ENCODE data around the gene COMP.
A peak's percentile ranks its signal among the peaks of the same experiment; 100 is the strongest.

The COMP gene

DNA sequence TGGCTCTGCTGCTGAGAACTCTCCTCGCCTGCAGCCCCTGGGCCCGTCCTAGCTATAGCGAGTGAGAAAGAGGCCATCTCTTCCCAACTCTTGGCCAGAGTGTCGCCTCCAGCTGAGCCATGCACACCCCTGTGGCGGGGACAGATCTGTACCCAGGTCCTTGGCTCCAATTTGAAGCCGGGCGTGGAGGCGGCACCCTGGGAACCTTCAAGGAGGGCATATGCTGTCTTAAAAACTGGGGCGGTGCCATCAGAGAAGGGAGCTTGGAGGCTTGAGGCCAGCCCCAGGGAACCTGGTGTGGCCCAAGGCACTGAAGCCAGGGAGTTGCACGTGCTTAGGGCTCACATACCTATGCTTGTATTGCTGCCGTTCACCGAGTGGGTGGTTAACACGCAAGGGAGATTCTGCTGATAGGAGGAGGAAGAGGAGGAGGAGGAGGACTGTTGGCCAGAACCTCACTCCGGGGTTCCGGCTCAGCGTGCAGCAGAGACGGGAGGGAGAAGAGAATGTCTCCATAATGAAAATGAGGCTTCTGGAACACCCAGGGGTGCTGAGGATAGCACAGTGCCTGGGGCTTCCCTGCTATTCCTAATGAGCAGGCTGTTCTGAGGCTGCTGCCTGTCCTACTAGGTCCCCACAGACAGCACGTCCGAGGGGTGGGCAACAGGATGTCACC lies 40.7 kb downstream of the COMP start:
- H3K4me3 Mint-ChIP-seq: no peak overlapping the region
- no peak overlapping the region for H3K27ac Mint-ChIP-seq
- H3K9me3 Mint-ChIP-seq: no peaks in the 10 kb centered on the region
- peaks cover 3% of the 10 kb centered on the region for H3K36me3 Mint-ChIP-seq
- no peaks in the 10 kb centered on the region for H3K4me1 Mint-ChIP-seq
- no peaks in the 10 kb centered on the region for H3K27me3 Mint-ChIP-seq

DNA sequence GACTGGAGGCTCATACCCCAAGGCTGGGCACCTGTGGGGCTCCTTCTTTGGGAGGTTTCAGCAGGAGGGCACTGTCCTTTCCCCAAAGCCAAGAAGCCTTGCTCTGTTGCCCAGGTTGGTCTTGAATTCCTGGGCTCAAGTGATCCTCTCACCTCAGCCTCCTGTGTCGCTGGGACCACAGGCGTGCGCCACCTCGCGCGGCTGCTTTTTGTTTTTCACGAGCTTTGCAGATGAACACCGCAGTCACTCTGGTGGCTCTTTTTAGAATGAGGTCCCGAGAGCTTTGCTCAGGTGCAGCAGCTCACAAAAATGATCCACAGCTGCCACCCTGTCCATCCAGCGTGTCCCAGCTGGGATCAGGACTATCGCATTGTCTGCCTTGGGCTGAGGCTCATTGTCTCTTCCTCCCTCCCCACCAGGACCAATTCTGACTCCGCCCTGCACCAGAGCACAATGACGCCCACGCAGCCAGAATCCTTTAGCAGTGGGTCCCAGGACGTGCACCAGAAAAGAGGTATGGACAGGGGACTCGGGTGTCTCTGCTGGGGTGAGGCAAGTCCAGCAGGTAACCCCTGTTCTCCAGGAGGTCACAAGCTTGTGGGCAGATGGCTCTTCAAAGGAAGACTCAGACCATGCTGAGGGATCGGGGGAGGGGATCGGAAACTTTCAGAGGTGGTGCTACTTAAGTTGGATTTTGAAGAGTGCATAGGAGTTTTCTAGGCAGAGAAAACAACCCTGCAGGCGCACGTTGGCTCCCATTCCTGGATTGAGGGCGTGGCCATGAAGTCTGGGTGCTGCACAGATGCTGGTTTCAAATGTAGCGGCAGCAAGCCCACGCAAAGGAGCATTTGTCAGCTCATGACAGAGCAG lies 41.5 kb downstream of the COMP start:
- Mint-ChIP-seq H3K4me3 (no peak overlapping the region), H3K27ac (no peak overlapping the region), H3K27me3 (no peaks in the 10 kb centered on the region), H3K4me1 (no peaks in the 10 kb centered on the region), H3K9me3 (no peaks in the 10 kb centered on the region), H3K36me3 (peaks cover 3% of the 10 kb centered on the region)

DNA sequence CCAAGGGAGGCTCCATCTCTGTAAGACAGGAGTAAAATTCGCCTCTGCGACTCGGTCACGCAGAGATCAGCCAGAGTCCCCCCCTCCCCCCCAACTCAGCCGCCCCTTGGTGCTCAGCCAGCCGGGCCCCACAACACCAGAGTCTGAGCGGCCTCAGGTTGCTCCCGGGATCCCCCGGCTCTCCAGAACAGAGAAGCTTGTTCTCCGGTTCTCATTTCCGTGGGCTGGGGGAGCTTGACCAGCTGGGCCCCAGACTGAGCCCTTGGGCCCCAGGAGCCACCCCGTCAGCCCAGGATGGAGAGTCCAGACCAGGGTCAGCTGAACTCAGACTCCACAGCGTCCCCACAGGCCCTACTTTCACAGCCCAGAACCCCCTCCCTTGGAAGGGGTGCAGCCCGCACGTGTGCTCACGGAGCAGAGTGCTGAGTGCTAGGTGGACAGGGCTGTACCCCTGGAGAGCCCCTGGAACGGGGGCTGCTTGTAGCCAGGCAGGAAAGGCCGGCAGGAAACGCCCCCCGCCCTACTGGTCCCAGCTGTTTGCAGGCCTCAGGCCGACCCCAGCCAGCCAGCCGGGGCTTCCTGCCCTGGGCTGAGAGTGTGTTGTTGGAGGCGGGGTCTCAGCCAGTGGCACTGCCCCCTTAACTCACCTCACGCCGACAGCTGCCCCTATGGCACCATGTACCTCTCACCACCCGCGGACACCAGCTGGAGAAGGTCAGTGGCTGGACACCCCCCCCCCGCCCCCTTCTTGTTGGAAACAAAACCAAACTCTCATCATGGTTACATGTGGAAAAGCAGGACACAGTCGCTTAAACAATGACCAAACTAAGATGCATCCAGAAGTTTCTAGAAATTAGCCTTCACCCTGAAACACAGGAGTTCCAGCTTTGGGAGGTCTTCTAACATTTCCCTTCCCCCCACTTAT lies 44.4 kb downstream of the COMP start:
- Mint-ChIP-seq H3K4me1 (no peaks in the 10 kb centered on the region), H3K27ac (no peak overlapping the region), H3K4me3 (no peak overlapping the region), H3K36me3 (no peaks in the 10 kb centered on the region), H3K27me3 (no peaks in the 10 kb centered on the region), H3K9me3 (no peaks in the 10 kb centered on the region)

DNA sequence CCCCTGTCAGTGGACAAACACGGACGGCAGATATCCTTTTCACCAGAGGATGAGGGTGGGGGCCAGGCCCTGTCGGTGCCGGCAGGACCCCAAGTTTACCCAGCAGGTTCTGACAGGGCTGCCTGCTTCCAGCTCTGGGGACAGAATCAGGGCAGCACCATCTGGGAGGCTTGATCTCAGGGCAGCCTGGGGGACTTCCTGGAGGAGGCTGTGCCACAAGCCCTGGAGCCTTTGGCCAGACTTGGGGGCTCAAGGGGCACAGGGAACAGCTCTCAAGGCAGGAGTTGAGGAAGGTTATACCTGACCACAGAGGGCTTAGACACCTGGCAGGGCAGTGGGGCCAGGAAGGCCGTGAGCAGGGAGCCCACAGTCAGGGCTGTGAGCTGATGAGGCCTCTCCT lies 45.2 kb downstream of the COMP start:
- no peak overlapping the region for H3K27ac Mint-ChIP-seq
- no peak overlapping the region for H3K4me3 Mint-ChIP-seq
- no peaks in the 10 kb centered on the region for H3K9me3 Mint-ChIP-seq
- no peaks in the 10 kb centered on the region for H3K27me3 Mint-ChIP-seq
- no peaks in the 10 kb centered on the region for H3K36me3 Mint-ChIP-seq
- no peaks in the 10 kb centered on the region for H3K4me1 Mint-ChIP-seq

DNA sequence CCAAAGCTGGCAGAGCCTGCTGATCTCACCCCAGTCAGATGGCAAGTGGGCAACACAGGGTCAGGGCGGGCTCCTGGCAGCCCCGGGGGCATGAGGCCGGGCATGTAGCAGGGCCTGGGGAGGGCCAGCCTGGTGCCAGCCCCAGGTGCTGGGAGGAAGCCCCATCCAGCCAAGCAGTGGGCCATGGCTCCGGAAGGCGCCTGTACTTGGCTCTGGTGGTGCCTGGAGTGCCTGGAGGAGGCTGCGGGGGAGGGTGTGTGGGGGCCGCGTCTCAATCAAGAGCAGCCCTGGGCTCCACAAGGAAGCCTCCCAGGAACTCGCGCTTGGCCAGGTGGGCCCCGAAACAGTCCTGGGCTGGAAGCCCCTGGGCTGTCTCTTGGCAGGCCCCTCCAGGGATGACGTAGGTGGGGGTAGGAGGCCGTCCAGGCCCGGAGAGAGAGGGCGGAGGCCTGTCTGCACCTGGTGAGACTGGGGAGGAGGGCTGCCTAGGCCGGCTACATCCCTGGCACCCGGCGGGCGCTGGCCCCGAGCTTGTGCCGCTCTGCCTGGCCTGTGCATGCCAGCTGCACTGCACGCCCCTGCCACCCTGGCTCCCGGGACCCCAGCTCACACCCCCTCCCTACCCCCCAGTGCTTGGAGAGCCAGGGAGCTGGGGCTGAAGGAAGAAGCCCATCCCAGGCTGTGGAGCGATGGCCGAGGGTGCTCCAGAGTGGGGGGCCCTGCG lies 45.9 kb downstream of the COMP start:
- H3K4me3 Mint-ChIP-seq: no peak overlapping the region
- H3K9me3 Mint-ChIP-seq: no peaks in the 10 kb centered on the region
- no peaks in the 10 kb centered on the region for H3K4me1 Mint-ChIP-seq
- H3K27me3 Mint-ChIP-seq: no peaks in the 10 kb centered on the region
- no peak overlapping the region for H3K27ac Mint-ChIP-seq
- no peaks in the 10 kb centered on the region for H3K36me3 Mint-ChIP-seq

DNA sequence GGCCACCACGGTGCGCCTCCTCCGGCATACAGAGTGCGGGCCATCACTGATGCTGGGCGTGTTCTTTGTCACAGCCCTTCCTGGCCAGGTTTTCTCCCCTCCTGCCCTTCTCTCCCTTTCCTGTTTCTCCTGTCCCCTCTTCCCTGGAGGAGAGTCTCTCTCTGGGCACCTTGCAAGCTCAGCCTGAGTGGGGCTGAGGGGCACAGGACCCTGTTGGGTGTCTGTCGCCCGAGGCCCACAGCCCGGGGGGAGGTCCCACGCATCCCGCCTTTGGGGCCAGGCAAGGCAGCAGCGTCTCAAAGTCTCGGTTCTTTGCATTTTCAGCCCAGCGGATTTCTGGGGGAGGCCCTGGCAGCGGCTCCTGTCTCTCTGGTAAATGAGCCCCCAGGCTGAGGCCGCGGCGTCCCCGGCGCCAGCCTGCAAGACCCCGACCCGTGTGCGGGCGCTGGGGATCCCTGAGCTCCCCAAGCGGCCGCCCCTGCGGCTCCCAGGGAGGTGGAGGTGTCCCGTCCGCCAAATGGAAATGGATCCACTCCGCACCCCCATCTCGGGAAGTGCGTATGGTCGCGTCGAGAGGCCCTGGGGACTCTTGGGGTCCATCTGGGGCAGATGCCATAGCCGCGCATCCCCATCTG lies 47.2 kb downstream of the COMP start:
- Mint-ChIP-seq H3K9me3 (no peaks in the 10 kb centered on the region), H3K27me3 (no peaks in the 10 kb centered on the region), H3K27ac (no peak overlapping the region), H3K4me3 (no peak overlapping the region), H3K4me1 (no peaks in the 10 kb centered on the region), H3K36me3 (no peaks in the 10 kb centered on the region)

DNA sequence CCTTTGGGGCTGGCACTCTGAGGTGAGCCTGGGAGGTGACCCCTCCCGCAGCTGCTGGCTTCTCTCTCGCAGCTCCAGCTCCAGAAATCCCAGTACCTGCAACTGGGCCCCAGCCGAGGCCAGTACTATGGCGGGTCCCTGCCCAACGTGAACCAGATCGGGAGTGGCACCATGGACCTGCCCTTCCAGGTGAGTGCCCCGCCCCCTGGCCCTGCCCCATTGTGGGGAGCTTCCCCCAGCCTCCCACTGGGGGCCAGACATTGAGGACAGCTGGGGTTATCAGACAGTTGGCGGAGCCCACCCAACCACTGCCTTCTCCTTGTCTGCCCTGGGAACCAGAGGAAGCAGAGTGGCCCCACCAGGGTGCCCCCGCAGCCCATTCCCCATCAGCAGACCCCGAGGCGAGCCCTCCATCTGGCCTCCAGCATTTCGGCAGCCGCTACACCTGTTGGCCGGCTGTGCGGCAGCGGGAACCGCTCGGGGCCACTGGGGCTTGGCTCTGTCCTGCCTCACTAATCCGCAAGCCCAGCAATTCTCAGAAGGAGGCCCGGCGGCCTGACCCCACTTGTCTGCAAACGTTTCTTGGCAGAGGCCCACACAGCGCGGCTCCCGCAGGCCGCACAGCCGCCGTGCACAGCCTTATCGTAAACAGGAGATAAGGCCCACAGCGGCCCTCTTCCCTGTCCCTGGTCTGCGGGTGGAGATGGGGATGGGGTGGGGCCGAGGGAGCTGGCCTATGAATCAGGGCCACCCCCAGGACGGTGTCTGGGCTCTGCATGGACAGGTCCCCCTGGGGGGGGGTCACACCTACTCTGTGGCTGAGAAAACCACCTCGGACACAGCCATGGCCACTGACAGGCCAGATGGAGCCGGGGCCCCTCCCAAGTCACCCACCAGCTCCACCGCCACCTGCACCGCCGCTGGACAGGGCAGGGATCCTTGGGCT lies 48.0 kb downstream of the COMP start:
- Mint-ChIP-seq H3K27ac (no peak overlapping the region), H3K36me3 (no peaks in the 10 kb centered on the region), H3K27me3 (no peaks in the 10 kb centered on the region), H3K4me3 (no peak overlapping the region), H3K9me3 (no peaks in the 10 kb centered on the region), H3K4me1 (no peaks in the 10 kb centered on the region)

DNA sequence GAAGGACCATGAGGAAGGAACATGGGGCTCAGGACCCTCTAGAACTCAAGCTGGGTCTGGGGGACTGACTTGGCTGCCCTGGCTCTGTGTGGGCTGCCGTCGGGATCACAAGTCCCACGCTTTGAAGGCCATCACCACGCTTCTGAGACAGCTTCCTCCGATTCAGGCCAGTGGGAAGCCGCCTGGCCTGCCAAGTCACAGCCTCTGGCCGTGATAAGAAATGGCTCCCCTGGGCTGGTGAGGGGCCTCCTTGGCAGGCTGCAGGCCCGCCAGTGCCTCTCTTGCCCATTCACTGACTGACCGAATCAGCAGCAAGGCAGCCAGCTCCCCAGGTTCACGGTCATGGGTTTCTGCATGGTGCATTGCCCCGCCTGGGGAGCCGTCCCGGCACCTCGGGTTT lies 48.8 kb downstream of the COMP start:
- no peak overlapping the region for H3K4me3 Mint-ChIP-seq
- no peak overlapping the region for H3K27ac Mint-ChIP-seq
- no peaks in the 10 kb centered on the region for H3K9me3 Mint-ChIP-seq
- H3K27me3 Mint-ChIP-seq: no peaks in the 10 kb centered on the region
- peaks cover 4% of the 10 kb centered on the region for H3K4me1 Mint-ChIP-seq
- H3K36me3 Mint-ChIP-seq: peaks cover 2% of the 10 kb centered on the region

DNA sequence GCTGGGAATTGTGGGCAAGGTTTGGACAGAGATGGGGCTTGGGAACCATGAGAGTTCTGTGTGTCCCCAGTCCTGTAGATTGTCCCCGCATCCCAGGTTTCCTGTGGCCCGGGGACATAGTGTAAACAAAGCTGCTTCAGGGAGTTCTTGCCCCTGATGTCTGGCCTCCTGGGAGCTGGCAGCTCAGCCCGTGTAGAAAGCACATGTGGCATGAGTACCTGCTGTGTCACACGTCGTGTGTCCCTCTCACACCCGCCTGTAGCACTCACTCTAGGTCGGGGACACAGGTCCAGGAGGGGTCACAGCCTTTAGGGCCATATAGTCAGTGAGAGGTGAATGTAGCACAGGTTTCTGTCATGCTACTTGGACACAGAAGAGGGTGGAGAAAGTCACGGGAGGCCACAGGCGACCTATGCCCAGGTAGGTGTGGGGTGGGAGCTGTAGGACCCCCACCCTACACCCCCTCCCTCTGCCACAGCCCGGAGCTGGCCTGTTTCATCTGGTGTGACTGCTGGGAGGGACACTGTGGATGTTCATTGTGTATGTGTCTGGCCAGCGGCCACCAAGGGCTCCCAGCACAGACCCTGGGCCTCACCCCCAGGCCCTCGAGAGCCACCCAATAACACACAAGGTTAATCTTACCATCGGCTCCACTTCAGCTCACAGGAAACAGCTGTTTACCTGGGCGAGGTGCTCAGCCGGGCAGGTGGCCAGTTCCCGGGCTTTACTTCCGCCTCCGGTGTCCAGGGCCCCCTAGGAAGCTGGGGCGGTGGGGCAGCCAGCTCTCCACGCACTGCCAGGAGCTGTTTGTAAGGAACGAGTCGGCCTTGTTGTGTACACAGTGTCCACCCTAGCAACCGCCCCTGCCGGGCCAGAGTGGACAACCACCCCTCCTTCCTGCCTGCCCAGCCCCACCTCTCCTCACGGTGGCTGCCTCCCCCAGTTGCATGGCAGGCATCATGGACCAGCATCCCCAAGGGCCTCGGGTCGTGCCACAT lies 49.7 kb downstream of the COMP start:
- Mint-ChIP-seq H3K9me3 (no peaks in the 10 kb centered on the region), H3K4me1 (peaks cover 4% of the 10 kb centered on the region), H3K4me3 (no peak overlapping the region), H3K27ac (peak overlapping the region; percentile 65), H3K27me3 (no peaks in the 10 kb centered on the region), H3K36me3 (peaks cover 2% of the 10 kb centered on the region)

DNA sequence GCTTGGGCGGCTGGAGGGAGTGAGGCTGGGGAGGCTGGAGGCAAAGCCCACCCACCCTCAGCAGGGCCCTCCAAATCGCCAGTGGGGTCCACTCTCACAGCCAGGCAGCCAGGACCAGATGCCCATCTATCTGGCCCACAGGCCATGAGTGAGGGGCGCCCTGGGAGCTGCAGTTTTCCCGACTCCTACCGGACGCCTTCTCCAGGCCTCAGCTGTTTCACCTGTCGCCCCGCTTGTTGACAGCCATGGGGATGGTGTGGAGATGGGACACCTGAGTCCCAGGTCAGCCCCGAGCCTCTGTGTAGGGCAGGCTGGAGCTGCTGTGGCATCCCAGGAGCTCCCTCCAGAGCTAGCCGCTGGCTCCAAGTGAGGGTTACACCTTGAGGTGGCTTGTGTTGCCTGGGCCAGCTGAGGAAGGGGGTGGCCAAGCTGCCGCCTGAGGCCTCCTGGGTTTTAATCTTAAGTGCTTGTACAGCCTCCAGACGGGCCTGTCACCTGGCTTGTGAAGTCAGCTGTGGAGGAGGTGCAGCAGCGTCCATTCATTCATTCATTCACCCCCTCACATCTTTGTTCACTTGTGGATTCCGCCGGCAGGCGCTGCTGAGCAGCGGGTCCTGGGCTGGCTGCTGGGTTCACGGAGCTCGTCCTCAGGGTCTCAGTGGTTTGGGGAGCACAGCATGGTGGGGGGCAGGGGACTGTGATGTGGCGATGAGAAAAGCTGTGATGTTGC lies 52.0 kb downstream of the COMP start:
- Mint-ChIP-seq H3K36me3 (peaks cover 2% of the 10 kb centered on the region), H3K27ac (no peak overlapping the region), H3K9me3 (no peaks in the 10 kb centered on the region), H3K4me3 (no peak overlapping the region), H3K27me3 (no peaks in the 10 kb centered on the region), H3K4me1 (peaks cover 4% of the 10 kb centered on the region)

DNA sequence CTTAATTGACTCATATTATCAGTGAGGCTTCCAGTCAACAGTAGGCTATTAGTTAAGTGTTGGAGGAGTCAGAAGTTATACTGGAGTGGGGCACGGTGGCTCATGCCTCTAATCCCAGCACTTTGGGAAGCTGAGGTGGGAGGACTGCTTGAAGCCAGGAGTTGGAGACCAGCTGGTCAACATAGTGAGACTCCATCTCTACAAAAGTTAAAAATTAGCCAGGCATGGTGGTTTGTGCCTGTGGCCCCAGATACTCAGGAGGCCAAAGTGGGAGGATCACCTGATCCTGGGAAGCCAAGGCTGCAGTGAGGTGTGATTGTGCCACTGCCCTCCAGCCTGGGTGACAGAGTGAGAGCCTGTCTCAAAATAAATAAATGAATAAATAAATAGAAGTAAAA lies 53.2 kb downstream of the COMP start:
- Mint-ChIP-seq H3K36me3 (peaks cover 2% of the 10 kb centered on the region), H3K27me3 (no peaks in the 10 kb centered on the region), H3K4me3 (no peak overlapping the region), H3K4me1 (peaks cover 4% of the 10 kb centered on the region), H3K27ac (no peak overlapping the region), H3K9me3 (no peaks in the 10 kb centered on the region)

DNA sequence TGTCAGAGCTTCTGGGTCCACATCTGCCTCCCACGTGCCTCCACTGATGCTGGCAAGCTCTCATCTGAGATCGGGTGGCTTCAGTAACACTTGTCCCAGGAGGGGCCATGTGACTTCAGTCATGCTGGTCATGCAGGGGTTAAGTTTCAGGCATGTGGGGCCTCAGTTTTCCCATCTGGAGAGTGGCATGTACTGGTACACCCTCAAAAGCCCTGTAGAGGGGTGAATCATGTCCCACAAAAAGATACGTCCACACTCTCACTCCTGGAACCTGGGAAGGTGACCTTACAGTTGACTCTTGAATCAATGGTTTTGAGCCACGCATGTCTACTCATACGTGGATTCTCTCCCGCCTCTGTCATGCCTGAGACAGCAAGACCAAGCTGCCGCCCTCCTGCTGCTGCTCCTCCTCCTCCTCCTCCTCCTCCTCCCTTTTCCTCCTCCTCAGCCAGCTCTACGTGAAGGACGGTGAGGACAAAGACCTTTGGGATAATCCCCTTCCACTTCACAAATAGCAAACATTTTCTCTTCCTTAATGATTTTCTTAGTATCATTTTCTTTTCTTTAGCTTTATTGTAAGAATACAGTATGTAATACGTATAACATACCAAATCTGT lies 53.7 kb downstream of the COMP start:
- Mint-ChIP-seq H3K27me3 (no peaks in the 10 kb centered on the region), H3K27ac (no peak overlapping the region), H3K36me3 (peaks cover 3% of the 10 kb centered on the region), H3K4me3 (no peak overlapping the region), H3K9me3 (no peaks in the 10 kb centered on the region), H3K4me1 (peaks cover 5% of the 10 kb centered on the region)
